WI38 (cell line): ENCODE data around the gene AMPH.

Experiments used
- H3K4me3 ChIP-seq: 2 replicates; pipeline ENCODE4 v1.5.1; 2011; ENCODE audit warnings: low read depth, mild to moderate bottlenecking, control low read depth, low read length
- CTCF ChIP-seq: IDR thresholded peaks from 2 replicates; pipeline ENCODE4 v1.5.1; 2012; ENCODE audit warnings: low read depth, mild to moderate bottlenecking, control low read depth, low read length

Gene AMPH

DNA sequence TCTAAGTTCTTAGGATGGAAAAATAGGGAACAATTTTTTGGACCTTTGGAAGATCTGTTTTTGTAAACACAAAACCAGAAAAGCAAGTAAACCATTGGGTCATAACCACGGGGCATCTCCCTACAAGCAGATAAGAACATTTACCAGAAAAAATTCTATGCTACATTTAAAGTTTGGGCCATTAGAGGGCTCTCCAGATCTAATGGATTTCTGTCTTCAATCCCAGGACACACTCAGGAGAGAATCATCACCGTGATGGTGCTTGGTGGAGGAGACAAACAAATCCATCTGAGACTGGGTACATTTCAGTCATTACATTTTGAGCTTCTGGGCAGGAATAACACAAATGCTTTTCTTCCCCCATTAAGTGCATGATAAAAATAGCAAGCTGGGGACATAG lies 179.3 kb downstream of the AMPH start:
- no peak for TF ChIP-seq CTCF
- no peak overlapping the region for H3K4me3 ChIP-seq

GRCh38 chr7:38448584-38449234 lies 182.5 kb downstream of the AMPH start:
- H3K4me3 ChIP-seq: no peak overlapping the region
- no peak for TF ChIP-seq CTCF

DNA sequence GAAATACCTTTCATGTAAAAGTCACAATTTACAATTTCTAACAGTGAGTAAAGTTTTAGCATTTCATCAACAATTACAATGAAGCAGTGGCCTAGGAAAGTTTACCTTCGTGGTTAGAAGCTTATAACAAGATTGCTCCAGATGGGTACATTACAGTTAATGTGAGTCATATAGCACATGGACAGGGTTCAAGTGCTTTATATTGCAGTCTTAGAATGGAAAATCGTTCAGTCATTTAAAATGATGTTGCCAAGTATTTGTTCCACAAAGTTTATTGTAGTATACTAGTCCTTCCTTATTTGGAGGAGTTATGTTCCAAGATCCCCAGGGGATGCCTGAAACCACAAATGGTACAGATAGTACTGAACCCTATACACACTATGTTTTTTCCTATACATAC lies 183.1 kb downstream of the AMPH start:
- TF ChIP-seq CTCF: no peak

DNA sequence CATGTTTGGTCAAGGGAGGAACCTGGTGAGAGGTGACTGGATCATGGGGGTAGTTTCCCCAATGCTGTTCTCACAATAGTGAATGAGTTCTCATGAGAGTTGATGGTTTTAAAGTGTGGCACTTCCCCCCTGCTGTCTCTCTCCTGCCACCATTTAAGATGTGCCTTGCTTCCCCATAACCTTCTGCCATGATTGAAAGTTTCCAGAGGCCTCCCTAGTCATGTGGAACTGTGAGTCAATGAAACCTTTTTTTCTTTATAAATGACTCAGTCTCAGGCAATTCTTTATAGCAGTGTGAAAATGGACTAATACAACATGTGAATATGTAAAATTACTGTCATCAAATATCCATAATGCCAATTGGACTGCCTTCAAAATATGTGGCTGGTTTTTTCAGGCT lies 192.2 kb downstream of the AMPH start:
- no peak for TF ChIP-seq CTCF
- H3K4me3 ChIP-seq: no peak overlapping the region

More for the DNA sequence above, 183.1 kb downstream of the AMPH start:
- no peak overlapping the region for H3K4me3 ChIP-seq

- H3K4me3 ChIP-seq: no peak overlapping the region
- no peak for TF ChIP-seq CTCF
Observed at GRCh38 chr7:38432671-38433070, 198.5 kb downstream of the AMPH start.

- H3K4me3 ChIP-seq: no peak overlapping the region
- no peak for TF ChIP-seq CTCF
Observed at GRCh38 chr7:38432080-38432479, 199.1 kb downstream of the AMPH start.

GRCh38 chr7:38429057-38429456 lies 202.1 kb downstream of the AMPH start:
- H3K4me3 ChIP-seq: no peak overlapping the region
- TF ChIP-seq CTCF: no peak
